Erythroblast (primary cell): ENCODE data around the gene DTNB.

Experiments used
- GATA1 ChIP-seq: IDR thresholded peaks from 2 replicates; pipeline ENCODE4 v1.6.1; 2011; ENCODE audit warnings: low read depth, mild to moderate bottlenecking, control low read depth, low read length, moderate library complexity
- POLR2A ChIP-seq: IDR thresholded peaks from 2 replicates; pipeline ENCODE4 v1.6.1; 2011; ENCODE audit warnings: mild to moderate bottlenecking, low read length

GRCh38 chr2:25557179-25558036 is 116.0 kb downstream of the DTNB start:
- no peak for TF ChIP-seq POLR2A
- no peak for TF ChIP-seq GATA1
